GM18909 (cell line): Measurements from ENCODE around the gene FSIP1.

Source experiments
- ATAC-seq: cut with Tn5 transposase; IDR thresholded peaks from one replicate; pipeline ENCODE4 v1.9.1; 2021; ENCODE audit warnings: mild to moderate bottlenecking; ENCODE audit not compliant: unreplicated experiment, poor library complexity

Gene FSIP1

GRCh38 chr15:39690881-39691634 is 91.6 kb downstream of the FSIP1 start:
- no peak for ATAC-seq

GRCh38 chr15:39687965-39688364 is 94.7 kb downstream of the FSIP1 start:
- ATAC-seq = no peak

GRCh38 chr15:39685999-39686613 is 96.5 kb downstream of the FSIP1 start:
- ATAC-seq = no peak

GRCh38 chr15:39685367-39685766 is 97.3 kb downstream of the FSIP1 start:
- ATAC-seq = no peak

- no peak for ATAC-seq
Observed at GRCh38 chr15:39684233-39684632, 98.4 kb downstream of the FSIP1 start.

GRCh38 chr15:39682366-39682765 is 100.3 kb downstream of the FSIP1 start:
- ATAC-seq = no peak

GRCh38 chr15:39680868-39681267 is 101.8 kb downstream of the FSIP1 start:
- ATAC-seq = no peak

GRCh38 chr15:39672666-39673065 is 110.0 kb downstream of the FSIP1 start:
- no peak for ATAC-seq

GRCh38 chr15:39672184-39672583 is 110.5 kb downstream of the FSIP1 start:
- no peak for ATAC-seq

- no peak for ATAC-seq
Observed at GRCh38 chr15:39670687-39671086, 112.0 kb downstream of the FSIP1 start.

GRCh38 chr15:39669661-39670060 is 113.0 kb downstream of the FSIP1 start:
- no peak for ATAC-seq

- ATAC-seq = no peak
Observed at GRCh38 chr15:39669241-39669640, 113.4 kb downstream of the FSIP1 start.

GRCh38 chr15:39668457-39668856 is 114.2 kb downstream of the FSIP1 start:
- no peak for ATAC-seq

- no peak for ATAC-seq
Observed at GRCh38 chr15:39667382-39668127, 115.1 kb downstream of the FSIP1 start.

GRCh38 chr15:39666677-39667076 is 116.0 kb downstream of the FSIP1 start:
- no peak for ATAC-seq

- no peak for ATAC-seq
Observed at GRCh38 chr15:39665629-39666250, 116.9 kb downstream of the FSIP1 start.

GRCh38 chr15:39663704-39664250 is 118.9 kb downstream of the FSIP1 start:
- ATAC-seq = no peak

GRCh38 chr15:39661776-39662175 is 120.9 kb downstream of the FSIP1 start:
- ATAC-seq = no peak

- no peak for ATAC-seq
Observed at GRCh38 chr15:39658740-39659139, 123.9 kb downstream of the FSIP1 start.

GRCh38 chr15:39657668-39658067 is 125.0 kb downstream of the FSIP1 start:
- ATAC-seq = no peak

GRCh38 chr15:39657181-39657580 is 125.5 kb downstream of the FSIP1 start:
- ATAC-seq = no peak
